Adipocyte (in vitro differentiated cells): ENCODE data around the gene TERB1.

Experiments
- DNase-seq: peaks from one replicate; pipeline ENCODE4 v3.0.0-alpha.2; 2015; ENCODE audit warnings: low read depth
- H3K27me3 ChIP-seq: replicated peaks from 2 replicates; pipeline ENCODE4 v1.7.0; 2013; ENCODE audit warnings: mild to moderate bottlenecking, low read length, moderate library complexity; ENCODE audit not compliant: control insufficient read depth, insufficient read depth
- H3K36me3 ChIP-seq: 2 replicates; pipeline ENCODE4 v1.7.0; 2013; ENCODE audit warnings: low read length, mild to moderate bottlenecking, moderate library complexity; ENCODE audit not compliant: control insufficient read depth, insufficient read depth, severe bottlenecking
- H3K4me1 ChIP-seq: 2 replicates; pipeline ENCODE4 v1.7.0; 2013; ENCODE audit warnings: mild to moderate bottlenecking, low read length, moderate library complexity; ENCODE audit not compliant: control insufficient read depth, insufficient read depth
- H3K4me3 ChIP-seq: 2 replicates; pipeline ENCODE4 v1.7.0; 2013; ENCODE audit warnings: mild to moderate bottlenecking, low read length, moderate library complexity
- H3K9ac ChIP-seq: 2 replicates; pipeline ENCODE4 v1.7.0; 2013; ENCODE audit warnings: mild to moderate bottlenecking, low read length, moderate library complexity
- H3K9me3 ChIP-seq: 2 replicates; pipeline ENCODE4 v1.7.0; 2013; ENCODE audit warnings: mild to moderate bottlenecking, low read length, moderate library complexity; ENCODE audit not compliant: control insufficient read depth

The TERB1 gene

GRCh38 chr16:66774981-66775380 lies 26.4 kb downstream of the TERB1 start:
- no peak overlapping the region for H3K9ac ChIP-seq
- no peaks in the 10 kb centered on the region for H3K27me3 ChIP-seq
- no peaks in the 10 kb centered on the region for H3K4me1 ChIP-seq
- no peak overlapping the region for H3K4me3 ChIP-seq
- H3K9me3 ChIP-seq, result no peaks in the 10 kb centered on the region
- no peaks in the 10 kb centered on the region for H3K36me3 ChIP-seq
- DNase-seq, result no peak

GRCh38 chr16:66758086-66758485 lies 43.3 kb downstream of the TERB1 start:
- Histone ChIP-seq H3K4me1 (no peaks in the 10 kb centered on the region), H3K9ac (no peak overlapping the region), H3K36me3 (no peaks in the 10 kb centered on the region), H3K27me3 (no peaks in the 10 kb centered on the region), H3K9me3 (no peaks in the 10 kb centered on the region), H3K4me3 (no peak overlapping the region)
- DNase-seq, result no peak

- no peaks in the 10 kb centered on the region for H3K9me3 ChIP-seq
These were observed 46.6 kb downstream of the TERB1 start for GRCh38 chr16:66754819-66755218.

GRCh38 chr16:66754211-66754610 lies 47.2 kb downstream of the TERB1 start:
- Histone ChIP-seq H3K36me3 (peaks cover 1% of the 10 kb centered on the region), H3K4me3 (no peak overlapping the region)

More at GRCh38 chr16:66754819-66755218, 46.6 kb downstream of the TERB1 start:
- Histone ChIP-seq H3K36me3 (no peaks in the 10 kb centered on the region), H3K4me3 (no peak overlapping the region), H3K27me3 (no peaks in the 10 kb centered on the region), H3K9ac (no peak overlapping the region), H3K4me1 (peaks cover 15% of the 10 kb centered on the region)
- no peak for DNase-seq

GRCh38 chr16:66752958-66753357 lies 48.4 kb downstream of the TERB1 start:
- no peak for DNase-seq
- Histone ChIP-seq H3K9me3 (no peaks in the 10 kb centered on the region), H3K27me3 (no peaks in the 10 kb centered on the region), H3K4me3 (no peak overlapping the region), H3K9ac (no peak overlapping the region), H3K4me1 (peaks cover 19% of the 10 kb centered on the region), H3K36me3 (peaks cover 14% of the 10 kb centered on the region)

More at GRCh38 chr16:66754211-66754610, 47.2 kb downstream of the TERB1 start:
- Histone ChIP-seq H3K27me3 (no peaks in the 10 kb centered on the region), H3K9me3 (no peaks in the 10 kb centered on the region), H3K9ac (no peak overlapping the region), H3K4me1 (peaks cover 19% of the 10 kb centered on the region)
- no peak for DNase-seq

- Histone ChIP-seq H3K27me3 (no peaks in the 10 kb centered on the region), H3K9me3 (no peaks in the 10 kb centered on the region), H3K9ac (peak overlapping the region; percentile 93), H3K4me1 (peaks cover 19% of the 10 kb centered on the region), H3K36me3 (peaks cover 19% of the 10 kb centered on the region), H3K4me3 (peak overlapping the region; percentile 98)
- no peak for DNase-seq
These were observed 49.0 kb downstream of the TERB1 start for GRCh38 chr16:66752379-66752778.

- Histone ChIP-seq H3K9ac (peak overlapping the region; percentile 93), H3K9me3 (no peaks in the 10 kb centered on the region), H3K4me3 (peak overlapping the region; percentile 98), H3K36me3 (peaks cover 19% of the 10 kb centered on the region), H3K4me1 (peaks cover 19% of the 10 kb centered on the region), H3K27me3 (no peaks in the 10 kb centered on the region)
- DNase-seq, result no peak
These were observed 49.4 kb downstream of the TERB1 start for GRCh38 chr16:66751992-66752322.

GRCh38 chr16:66751303-66751991 lies 49.9 kb downstream of the TERB1 start, which contains the start of gene DYNC1LI2:
DYNC1LI2 (minus strand) TSS chr16:66751609; CDS start chr16:66751591, 18 bp downstream.
- peak; percentile 88 for DNase-seq
- Histone ChIP-seq H3K27me3 (no peaks in the 10 kb centered on the region), H3K4me3 (peak within 1 kb of the TSS; percentile 98), H3K9me3 (no peaks in the 10 kb centered on the region), H3K9ac (peak within 1 kb of the TSS; percentile 93), H3K4me1 (peaks cover 19% of the 10 kb centered on the region), H3K36me3 (peaks cover 23% of the 10 kb centered on the region)

GRCh38 chr16:66751053-66751302 lies 50.4 kb downstream of the TERB1 start:
- DNase-seq, result peak; percentile 55
- H3K9me3 ChIP-seq, result no peaks in the 10 kb centered on the region
- peak overlapping the region; percentile 93 for H3K9ac ChIP-seq
- peaks cover 28% of the 10 kb centered on the region for H3K36me3 ChIP-seq
- H3K27me3 ChIP-seq, result no peaks in the 10 kb centered on the region
- H3K4me1 ChIP-seq, result peaks cover 19% of the 10 kb centered on the region
- peak overlapping the region; percentile 98 for H3K4me3 ChIP-seq

- Histone ChIP-seq H3K36me3 (peaks cover 31% of the 10 kb centered on the region), H3K9me3 (no peaks in the 10 kb centered on the region)
These were observed 50.9 kb downstream of the TERB1 start for GRCh38 chr16:66750279-66751052.

GRCh38 chr16:66746682-66747081 lies 54.7 kb downstream of the TERB1 start:
- H3K9me3 ChIP-seq, result no peaks in the 10 kb centered on the region
- H3K36me3 ChIP-seq, result peaks cover 64% of the 10 kb centered on the region
- H3K4me1 ChIP-seq, result peaks cover 23% of the 10 kb centered on the region
- H3K9ac ChIP-seq, result no peak overlapping the region
- no peak for DNase-seq
- H3K27me3 ChIP-seq, result no peaks in the 10 kb centered on the region
- H3K4me3 ChIP-seq, result no peak overlapping the region

More at GRCh38 chr16:66750279-66751052, 50.9 kb downstream of the TERB1 start:
- Histone ChIP-seq H3K4me1 (peaks cover 19% of the 10 kb centered on the region), H3K27me3 (no peaks in the 10 kb centered on the region), H3K4me3 (peak overlapping the region; percentile 98), H3K9ac (peak overlapping the region; percentile 93)
- DNase-seq, result peak; percentile 17
